ENCODE data around the gene TMEM178B. TPM values are rescaled to one million over a fixed set of nuclear protein-coding genes. Genes with fewer than 3 reads are reported as not detected.

TMEM178B gene
- total RNA-seq, 6 experiments from 2014 or later, result under 0.01 to 0.53 (median 0.13) TPM; not detected in 2

DNA sequence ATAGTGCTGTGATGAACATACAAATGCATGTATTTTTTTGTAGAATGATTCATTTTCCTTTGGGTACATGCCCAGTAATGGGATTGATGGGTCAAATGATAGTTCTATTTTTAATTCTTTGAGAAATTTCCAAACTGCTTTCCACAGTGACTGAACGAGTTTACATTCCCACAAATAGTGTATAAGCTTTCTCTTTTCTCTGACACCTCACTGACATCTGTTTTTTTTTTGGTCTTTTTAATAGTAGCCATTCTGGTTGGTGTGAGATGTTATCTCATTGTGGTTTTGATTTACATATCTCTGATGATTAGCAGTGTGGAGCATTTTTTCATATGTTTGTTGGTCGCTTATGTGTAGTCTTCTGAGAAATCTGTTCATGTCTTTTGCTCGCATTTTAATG is 282.3 kb downstream of the TMEM178B start:
- intact Hi-C loops (cut with DNase I), result no loop called here
- no peaks in the 10 kb centered on the region for H3K4me1 ChIP-seq
- WGBS (ENCODE audit: insufficient coverage, low coverage, low lambda C conversion rate, missing lambda C conversion rate), result 32% methylated on average over 3 of the region's 3 CpGs

GRCh38 chr7:141358386-141358785 is 284.5 kb downstream of the TMEM178B start:
- no peak overlapping the region for H3K4me3 ChIP-seq
- TF ChIP-seq POLR2A (IDR thresholded peaks at IDR 0.05) (no peak), CTCF (IDR thresholded peaks at IDR 0.05) (no peak)
- no peaks in the 10 kb centered on the region for H3K9me3 ChIP-seq
- DNase-seq (no peak), ATAC-seq (no peak)
- 52% methylated on average over 1 of the region's 1 CpG for WGBS (ENCODE audit: insufficient coverage, low coverage, low lambda C conversion rate, missing lambda C conversion rate)
- no peak overlapping the region for H3K27ac ChIP-seq
- no peaks in the 10 kb centered on the region for H3K36me3 ChIP-seq
- no peaks in the 10 kb centered on the region for H3K27me3 ChIP-seq
- intact Hi-C loops (cut with DNase I), result no loop called here
- no peaks in the 10 kb centered on the region for H3K4me1 ChIP-seq

More for the DNA sequence above, 282.3 kb downstream of the TMEM178B start:
- no peaks in the 10 kb centered on the region for H3K27me3 ChIP-seq
- H3K36me3 ChIP-seq, result no peaks in the 10 kb centered on the region
- H3K9me3 ChIP-seq, result no peaks in the 10 kb centered on the region
- no peak overlapping the region for H3K4me3 ChIP-seq
- DNase-seq, result no peak
- H3K27ac ChIP-seq, result no peak overlapping the region
- ATAC-seq, result no peak
- TF ChIP-seq POLR2A (IDR thresholded peaks at IDR 0.05), result no peak
- no peak for TF ChIP-seq CTCF (IDR thresholded peaks at IDR 0.05)

- no peaks in the 10 kb centered on the region for H3K36me3 ChIP-seq
- 50% methylated on average over 3 of the region's 3 CpGs for WGBS (ENCODE audit: insufficient coverage, low coverage, low lambda C conversion rate, missing lambda C conversion rate)
- DNase-seq (no peak), ATAC-seq (no peak)
- no peak overlapping the region for H3K4me3 ChIP-seq
- H3K27ac ChIP-seq, result no peak overlapping the region
- H3K4me1 ChIP-seq, result no peaks in the 10 kb centered on the region
- no peak for TF ChIP-seq CTCF (IDR thresholded peaks at IDR 0.05)
- TF ChIP-seq POLR2A (IDR thresholded peaks at IDR 0.05), result no peak
- H3K9me3 ChIP-seq, result no peaks in the 10 kb centered on the region
- H3K27me3 ChIP-seq, result no peaks in the 10 kb centered on the region
- intact Hi-C loops (cut with DNase I), result no loop called here
Measured at GRCh38 chr7:141359262-141359661, 285.4 kb downstream of the TMEM178B start.

GRCh38 chr7:141359740-141360415 is 286.0 kb downstream of the TMEM178B start:
- TF ChIP-seq POLR2A (IDR thresholded peaks at IDR 0.05), result no peak
- no peak for TF ChIP-seq CTCF (IDR thresholded peaks at IDR 0.05)
- no peaks in the 10 kb centered on the region for H3K36me3 ChIP-seq
- no peaks in the 10 kb centered on the region for H3K4me1 ChIP-seq
- no peaks in the 10 kb centered on the region for H3K27me3 ChIP-seq
- WGBS (ENCODE audit: insufficient coverage, low coverage, low lambda C conversion rate, missing lambda C conversion rate), result 38% methylated on average over 2 of the region's 5 CpGs
- ATAC-seq (no peak), DNase-seq (no peak)
- H3K4me3 ChIP-seq, result no peak overlapping the region
- no peaks in the 10 kb centered on the region for H3K9me3 ChIP-seq
- intact Hi-C loops (cut with DNase I), result no loop called here
- no peak overlapping the region for H3K27ac ChIP-seq

Data from right lobe of liver (tissue), 6 donors.